Esophagus squamous epithelium (tissue), 5 donors: ENCODE measurements around the gene CAMK2D. TPM values are rescaled to one million over a fixed set of nuclear protein-coding genes. Genes with fewer than 3 reads are reported as not detected.

Experiments
- DNase-seq: peaks from one replicate; lab custom pipeline; 2025; lab: John Stamatoyannopoulos, UW
- H3K27ac ChIP-seq, 4 donors: fragments of 200-600 bp; sonication (generic); one replicate each; pipeline ENCODE4 v1.5.1; 2016 to 2019; ENCODE audit warnings: mild to moderate bottlenecking in 1 of 4
- H3K27me3 ChIP-seq, 4 donors: fragments of 200-600 bp; sonication (generic); 1 replicate in 3 of 4; 2 replicates in 1 of 4; pipeline versions ENCODE4 v1.5.1 to v1.6.0; 2017 to 2021; ENCODE audit warnings: antibody characterized with exemption in 1 of 4
- H3K36me3 ChIP-seq, 3 donors: fragments of 200-600 bp; sonication (generic); one replicate each; pipeline ENCODE4 v1.5.1; 2016 to 2019
- H3K4me1 ChIP-seq, 3 donors: fragments of 200-600 bp; sonication (generic); one replicate each; pipeline ENCODE4 v1.5.1; 2017 to 2019
- H3K4me3 ChIP-seq, 4 donors: fragments of 200-600 bp; sonication (generic); 1 replicate in 3 of 4; 2 replicates in 1 of 4; pipeline ENCODE4 v1.5.1; 2016 to 2019; ENCODE audit warnings: mild to moderate bottlenecking in 2 of 4, moderate library complexity in 1 of 4
- H3K9me3 ChIP-seq, 3 donors: fragments of 200-600 bp; sonication (generic); one replicate each; pipeline ENCODE4 v1.5.1; 2016 to 2019
- CTCF ChIP-seq, 6 experiments: fragments of 450-650 bp in 4 of 6; fragments of 200-600 bp in 2 of 6; sonication (generic) in 2 of 6; IDR thresholded peaks; one replicate each; pipeline ENCODE4 v1.5.1; 2016 to 2019; ENCODE audit warnings: antibody characterized with exemption in 6 of 6, mild to moderate bottlenecking in 4 of 6, moderate library complexity in 4 of 6
- POLR2A ChIP-seq, 4 donors: fragments of 450-650 bp; IDR thresholded peaks; one replicate each; pipeline ENCODE4 v1.6.1; 2017; ENCODE audit warnings: antibody characterized with exemption in 4 of 4, mild to moderate bottlenecking in 4 of 4, moderate library complexity in 3 of 4
- WGBS, 2 donors: methylation state at CpG; one replicate each; pipeline ENCODE4 v1.1.5; 2018; 5-methylcytosine and 5-hydroxymethylcytosine counted together
- intact Hi-C: fragments of 100-400 bp; cut with DNase I; formaldehyde crosslinking; loops from one replicate; pipeline ENCODE4 v1.15.0; 2022
- total RNA-seq, 4 donors: library from RNA; depleted of rRNA; stranded (reverse); fragments of >200 nt; gene quantifications; one replicate each; pipeline ENCODE4 v1.1.0, GENCODE V29; 2016
- donor health status: DM: yes; HTN: yes; CAD: no.

The CAMK2D gene
- total RNA-seq, 4 donors from 2014 or later, result 30.7 to 47.7 (median 38.2) TPM

DNA sequence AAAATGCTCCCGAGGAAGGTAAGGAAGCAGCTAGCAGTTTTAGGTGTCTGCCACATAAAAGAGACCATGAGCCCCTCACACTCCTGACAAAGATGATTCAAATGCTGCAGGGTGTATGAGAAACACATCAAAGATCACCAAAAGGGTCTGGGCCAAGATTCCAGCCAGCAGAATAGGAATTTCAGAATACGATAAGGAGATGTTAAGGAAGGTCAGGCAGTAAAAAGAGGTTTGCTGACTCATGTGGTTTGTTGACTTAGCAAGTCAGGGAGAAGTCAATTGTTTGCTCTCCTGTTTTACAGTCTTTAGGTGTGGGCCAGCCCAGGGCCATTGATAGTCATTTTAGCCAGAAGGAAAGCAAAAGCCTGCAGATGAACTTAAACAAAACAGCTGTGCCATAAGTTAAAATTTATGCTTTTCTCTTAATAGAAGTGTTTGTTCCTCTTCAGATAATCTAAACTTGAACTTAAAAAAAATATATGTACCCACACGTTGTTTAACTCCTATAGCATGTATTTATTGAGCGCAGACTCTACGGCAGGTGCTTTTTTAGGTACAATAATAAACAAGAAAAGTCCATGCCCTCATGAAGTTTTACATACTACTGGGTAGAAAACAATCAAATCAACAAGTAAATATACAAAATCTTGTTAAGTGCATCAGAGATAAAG, 115.6 kb downstream of the CAMK2D start:
- Histone ChIP-seq H3K9me3 (no peaks in the 10 kb centered on the region), H3K36me3 (no peaks in the 10 kb centered on the region), H3K27me3 (no peaks in the 10 kb centered on the region), H3K4me1 (peaks cover 0 to 16% (median 9%) of the 10 kb centered on the region in 3 donors), H3K4me3 (no peak overlapping the region), H3K27ac (no peak overlapping the region)
- TF ChIP-seq POLR2A (IDR thresholded peaks at IDR 0.05) (no peak), CTCF (IDR thresholded peaks at IDR 0.05) (no peak)
- WGBS, 2 donors, result 55 to 59% methylated on average over 5 of the region's 5 CpGs
- DNase-seq, result no peak
- intact Hi-C loops, result no loop called here

DNA sequence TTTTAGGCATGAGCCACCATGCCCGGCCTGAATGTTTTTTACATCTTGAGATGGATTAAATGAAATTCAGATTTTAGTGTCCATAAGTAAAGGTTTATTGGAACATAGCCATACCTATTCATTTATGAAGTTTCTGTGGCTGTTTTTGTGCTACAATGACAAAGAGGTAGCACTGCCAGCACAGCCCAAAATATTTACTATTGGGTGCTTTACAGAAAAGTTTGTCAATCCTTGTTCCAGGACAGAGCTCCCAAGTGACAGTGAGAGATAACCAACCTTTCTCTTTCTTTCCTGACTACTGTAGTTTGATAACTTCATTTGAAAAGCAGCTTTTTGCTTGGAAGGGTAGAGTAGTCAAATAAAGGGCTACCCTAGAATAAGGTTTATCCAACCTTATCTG, 116.2 kb downstream of the CAMK2D start:
- Histone ChIP-seq H3K4me1 (peaks cover 0 to 16% (median 9%) of the 10 kb centered on the region in 3 donors), H3K4me3 (no peak overlapping the region), H3K27ac (no peak overlapping the region), H3K9me3 (no peaks in the 10 kb centered on the region), H3K27me3 (no peaks in the 10 kb centered on the region), H3K36me3 (no peaks in the 10 kb centered on the region)
- intact Hi-C loops, result no loop called here
- TF ChIP-seq CTCF (IDR thresholded peaks at IDR 0.05), result no peak
- TF ChIP-seq POLR2A (IDR thresholded peaks at IDR 0.05), result no peak
- 91 to 93% methylated on average over 1 of the region's 1 CpG for WGBS, 2 donors
- no peak for DNase-seq

GRCh38 chr4:113644398-113644797, 117.1 kb downstream of the CAMK2D start:
- Histone ChIP-seq H3K27ac (no peak overlapping the region), H3K4me3 (no peak overlapping the region), H3K36me3 (no peaks in the 10 kb centered on the region), H3K9me3 (no peaks in the 10 kb centered on the region), H3K27me3 (no peaks in the 10 kb centered on the region), H3K4me1 (peaks cover under 1 to 16% (median 9%) of the 10 kb centered on the region in 3 donors)
- TF ChIP-seq POLR2A (IDR thresholded peaks at IDR 0.05), result no peak
- no peak for TF ChIP-seq CTCF (IDR thresholded peaks at IDR 0.05)
- intact Hi-C loops, result no loop called here
- no peak for DNase-seq
- WGBS, 2 donors, result 92 to 94% methylated on average over 1 of the region's 1 CpG

DNA sequence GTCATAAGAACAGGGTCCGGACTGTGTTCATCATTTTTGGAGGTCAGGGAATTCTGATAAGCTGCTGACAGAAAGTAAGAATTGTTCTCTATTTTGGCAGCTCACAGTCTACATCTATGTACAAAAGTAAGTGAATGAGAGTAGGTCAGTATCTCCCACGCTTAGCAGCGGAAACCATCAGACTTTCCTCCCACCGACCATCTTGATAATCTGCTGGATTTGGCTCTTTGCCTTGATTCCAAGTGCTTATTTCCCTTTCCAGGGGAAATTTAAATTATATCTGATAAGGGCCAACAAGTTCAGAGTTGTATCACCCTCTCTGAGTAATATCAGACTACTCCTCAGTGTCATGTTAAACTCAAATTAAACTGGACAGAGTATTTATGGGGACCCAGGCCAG, 118.0 kb downstream of the CAMK2D start:
- peaks cover 3 to 16% (median 9%) of the 10 kb centered on the region in 3 donors for H3K4me1 ChIP-seq
- no peaks in the 10 kb centered on the region for H3K36me3 ChIP-seq
- H3K27me3 ChIP-seq, result no peaks in the 10 kb centered on the region
- no peak overlapping the region for H3K27ac ChIP-seq
- H3K4me3 ChIP-seq, result no peak overlapping the region
- DNase-seq, result no peak
- WGBS, 2 donors, result 80 to 81% methylated on average over 4 of the region's 4 CpGs
- intact Hi-C loops, result no loop called here
- no peaks in the 10 kb centered on the region for H3K9me3 ChIP-seq
- TF ChIP-seq CTCF (IDR thresholded peaks at IDR 0.05), result no peak
- TF ChIP-seq POLR2A (IDR thresholded peaks at IDR 0.05), result no peak

- 68 to 79% methylated on average over 1 of the region's 1 CpG for WGBS, 2 donors
- H3K36me3 ChIP-seq, result no peaks in the 10 kb centered on the region
- H3K27me3 ChIP-seq, result no peaks in the 10 kb centered on the region
- peaks cover 3 to 31% (median 6%) of the 10 kb centered on the region in 3 donors for H3K4me1 ChIP-seq
- intact Hi-C loops, result no loop called here
- TF ChIP-seq CTCF (IDR thresholded peaks at IDR 0.05) (no peak), POLR2A (IDR thresholded peaks at IDR 0.05) (no peak)
- H3K9me3 ChIP-seq, result no peaks in the 10 kb centered on the region
- no peak overlapping the region for H3K4me3 ChIP-seq
- H3K27ac ChIP-seq, result no peak overlapping the region
- DNase-seq, result no peak
Measured at GRCh38 chr4:113641025-113641431, 120.5 kb downstream of the CAMK2D start.
